ENCODE data around the gene PAX4. TPM values are rescaled to one million over a fixed set of nuclear protein-coding genes. Genes with fewer than 3 reads are reported as not detected.

Gene PAX4
- total RNA-seq: not detected

DNA sequence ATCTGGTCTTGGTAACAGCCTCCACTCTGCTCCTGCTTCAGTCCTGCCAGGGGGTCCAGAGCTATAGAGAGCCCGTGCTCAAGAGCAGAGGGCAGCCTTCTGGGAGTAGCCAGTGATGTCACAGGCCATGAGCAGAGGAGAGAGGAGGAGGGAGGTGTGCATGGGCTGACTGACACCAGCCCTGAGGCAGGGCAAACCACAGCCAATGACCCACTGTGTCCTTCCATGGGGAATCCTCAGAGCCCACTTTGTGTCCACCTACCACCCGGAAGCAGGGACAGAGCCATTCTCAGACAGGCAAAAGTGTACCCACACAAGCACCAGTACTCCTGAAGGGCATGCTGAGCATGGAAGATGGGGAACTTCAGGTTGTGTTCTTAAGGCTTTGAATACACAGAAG lies at the start of gene PAX4:
Gene PAX4, minus strand, starts transcription at position 101 of the 400 bp plus-strand sequence. CDS start 2,214 bp downstream, outside the sequence.

GRCh38 chr7:127651556-127652332 lies 33.8 kb upstream of the PAX4 start, which contains the start of gene SND1:
TSS of gene SND1 (plus strand) at chr7:127652194. CDS start at chr7:127652374, 180 bp downstream.

GRCh38 chr7:127588019-127588696 lies 29.8 kb downstream of the PAX4 start, which contains the start of gene ARF5:
TSS of gene ARF5 (plus strand) at chr7:127588411. CDS start at chr7:127588499, 88 bp downstream.

DNA sequence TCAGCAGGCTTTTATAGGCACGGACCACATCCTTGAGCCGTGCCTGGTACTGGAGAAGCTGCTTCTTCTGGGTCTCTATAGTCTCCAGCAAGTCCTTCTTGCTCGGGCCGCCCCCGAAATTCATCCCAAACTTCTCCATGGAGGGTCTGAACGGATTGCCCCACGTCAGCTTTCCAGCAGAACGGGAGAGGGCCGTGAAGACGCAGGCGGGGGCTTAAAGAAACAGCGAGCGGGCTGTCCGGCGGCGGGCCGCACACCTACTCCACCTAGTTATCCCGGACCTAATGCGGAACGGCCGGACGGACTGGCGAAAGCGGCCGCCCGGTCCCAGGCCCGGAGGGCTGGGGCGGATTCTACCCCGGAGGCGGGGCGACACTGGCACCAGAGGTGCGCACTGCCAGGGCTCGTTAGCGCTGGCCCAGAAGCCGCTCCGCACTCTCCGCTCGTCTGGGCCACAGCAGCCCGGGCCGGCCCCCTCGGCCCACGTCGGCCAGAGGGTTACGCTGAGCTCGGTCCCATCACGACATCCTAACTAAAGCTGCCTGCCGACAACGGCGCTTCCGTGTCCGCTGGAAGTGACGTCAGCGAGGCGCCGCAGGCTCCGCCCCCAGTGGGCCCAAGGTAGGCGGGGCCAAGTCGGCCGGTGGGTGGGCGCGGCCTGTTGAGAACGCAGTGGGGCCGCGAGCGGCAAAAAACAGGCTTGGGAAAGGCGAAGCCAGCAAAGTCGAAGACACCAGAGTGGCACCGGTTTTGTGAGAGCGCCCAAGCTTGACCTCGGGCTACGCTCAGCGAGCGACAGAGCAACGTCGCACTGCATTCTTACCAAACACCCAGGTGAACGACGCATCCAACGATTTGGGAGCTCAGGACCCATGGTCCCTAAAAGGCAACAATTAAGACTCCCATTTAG lies 32.6 kb downstream of the PAX4 start, which contains the start of gene GCC1:
Gene GCC1, minus strand, starts transcription at position 553 of the 910 bp plus-strand sequence. Its CDS starts 414 bp downstream, at position 139.

Other genes with a start within 250 kb of the PAX4 start
- 17.1 TPM for gene ZNF800, start 225.4 kb downstream of the PAX4 start, total RNA-seq
- gene GCC1, start 32.5 kb downstream of the PAX4 start, total RNA-seq: 13.1 TPM
- 144 TPM for gene ARF5, start 29.7 kb downstream of the PAX4 start, total RNA-seq
- gene FSCN3, start 24.4 kb downstream of the PAX4 start, total RNA-seq: 0.41 TPM
- 112 TPM for gene SND1, start 34.1 kb upstream of the PAX4 start, total RNA-seq